Activated CD4-positive, alpha-beta T cell treated with anti-CD3 and anti-CD28 coated beads, Interleukin-2, amount 50 U/mL, for 16 hours (primary cell): ENCODE data around the gene UBE2QL1.

ENCODE experiments used
- DNase-seq: peaks from one replicate; pipeline ENCODE4 v3.0.0-alpha.2; 2020

Gene UBE2QL1

DNA sequence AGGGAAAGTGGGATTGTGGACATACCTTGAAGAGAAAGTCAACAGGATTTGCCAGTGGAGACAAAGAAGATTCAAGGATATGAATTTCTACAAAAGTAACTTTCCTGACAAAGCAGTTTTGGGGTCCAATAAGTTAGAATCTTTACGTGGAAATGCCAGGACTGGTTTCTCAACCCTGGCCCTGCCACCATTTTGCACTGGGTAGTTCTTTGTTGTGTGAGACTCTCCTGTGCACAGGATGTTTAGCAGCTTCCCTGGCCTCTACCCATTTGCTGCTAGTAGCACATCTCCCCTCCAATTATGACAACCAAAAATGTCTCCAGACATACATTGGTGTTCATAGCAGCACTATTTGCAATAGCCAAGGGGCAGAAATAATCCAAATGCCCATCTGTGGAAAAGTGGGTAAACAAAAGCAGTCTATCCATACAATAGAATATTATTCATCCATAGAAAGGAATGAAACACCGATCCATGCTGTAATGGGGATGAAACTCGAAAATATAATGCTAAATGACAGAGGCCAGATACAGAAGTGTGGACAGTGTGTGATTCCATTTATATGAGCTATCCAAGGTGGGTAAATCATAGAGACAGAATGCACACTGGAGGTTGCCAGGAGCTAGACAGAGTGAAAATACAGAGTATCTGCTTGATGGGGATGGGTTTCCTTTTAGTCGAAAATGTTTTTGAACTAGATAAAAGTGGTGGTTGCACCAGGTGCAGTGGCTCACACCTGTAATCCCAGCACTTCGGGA, 92.8 kb downstream of the UBE2QL1 start:
- no peak for DNase-seq

- DNase-seq, result no peak
Measured at GRCh38 chr5:6542421-6543345, 94.0 kb downstream of the UBE2QL1 start.

DNA sequence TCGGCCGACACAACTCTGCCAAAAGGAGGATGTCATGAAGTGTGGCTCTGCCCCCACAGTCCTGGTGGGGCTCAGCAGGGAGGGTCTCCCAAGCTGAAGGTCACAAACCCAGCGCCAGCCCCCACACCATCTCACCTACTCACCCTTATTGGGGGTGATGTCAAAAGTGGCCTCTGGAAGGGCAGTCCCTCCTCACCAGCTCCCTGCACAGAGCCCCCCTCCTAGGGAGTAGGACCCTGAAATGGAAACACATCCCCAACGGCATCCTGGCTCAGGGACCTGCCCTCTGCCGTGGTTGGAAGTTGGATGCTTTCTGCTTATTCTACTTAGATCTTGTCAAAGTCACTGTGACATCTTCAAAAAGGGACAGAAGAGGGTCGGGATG, 94.7 kb downstream of the UBE2QL1 start:
- DNase-seq, result no peak

- DNase-seq, result no peak
Measured at GRCh38 chr5:6543830-6544560, 95.3 kb downstream of the UBE2QL1 start.
